ENCODE data around the gene ZBTB42.

DNA sequence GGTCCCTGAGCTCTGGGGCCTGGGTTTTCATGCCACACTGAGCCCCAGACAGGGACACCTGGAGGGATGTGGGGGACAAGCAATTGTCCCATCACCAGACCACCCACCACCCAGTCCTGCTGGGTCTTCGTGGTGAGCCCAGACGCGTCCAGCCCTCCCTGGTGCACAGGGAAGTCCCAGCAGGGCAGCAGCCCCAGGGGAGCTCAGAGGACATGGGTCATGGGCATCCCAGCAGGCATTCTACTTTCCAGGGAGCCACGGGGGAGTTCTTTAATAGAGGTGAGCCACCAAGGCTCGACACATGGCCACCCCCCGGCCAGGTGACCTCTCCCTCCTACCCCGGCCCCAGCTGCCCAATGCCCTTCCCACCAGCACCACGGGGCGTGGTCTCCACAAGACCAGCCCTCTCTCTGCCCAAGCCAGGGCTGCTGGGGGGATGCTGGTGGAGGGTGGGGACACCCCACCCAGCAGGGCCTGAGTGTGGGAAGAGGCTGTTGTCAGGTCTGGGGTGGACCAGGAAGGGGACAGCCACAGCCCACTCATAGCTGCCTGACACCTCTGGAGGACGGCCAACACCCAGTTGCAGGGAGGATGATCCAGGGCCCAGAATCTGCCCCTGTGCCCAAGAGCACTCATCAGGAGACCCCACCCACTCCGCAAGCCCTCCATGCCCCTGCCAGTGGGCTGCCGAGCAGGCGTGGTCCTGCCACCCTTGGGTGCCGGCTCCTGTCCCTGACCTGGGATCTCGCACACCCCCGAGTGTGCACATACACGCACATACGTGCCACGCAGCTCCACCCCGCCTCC lies 19.4 kb upstream of the ZBTB42 start:
- no peak for TF ChIP-seq TAF1 (IDR thresholded peaks at IDR 0.05; ENCODE audit: borderline replicate concordance, insufficient read depth, low read length)
- TF ChIP-seq SIN3A (IDR thresholded peaks at IDR 0.05; ENCODE audit: borderline replicate concordance, insufficient read depth, low read length), result no peak
- no peak for TF ChIP-seq POLR2AphosphoS5 (IDR thresholded peaks at IDR 0.05; ENCODE audit: low read depth, low read length)
- TF ChIP-seq, protein P1, sequence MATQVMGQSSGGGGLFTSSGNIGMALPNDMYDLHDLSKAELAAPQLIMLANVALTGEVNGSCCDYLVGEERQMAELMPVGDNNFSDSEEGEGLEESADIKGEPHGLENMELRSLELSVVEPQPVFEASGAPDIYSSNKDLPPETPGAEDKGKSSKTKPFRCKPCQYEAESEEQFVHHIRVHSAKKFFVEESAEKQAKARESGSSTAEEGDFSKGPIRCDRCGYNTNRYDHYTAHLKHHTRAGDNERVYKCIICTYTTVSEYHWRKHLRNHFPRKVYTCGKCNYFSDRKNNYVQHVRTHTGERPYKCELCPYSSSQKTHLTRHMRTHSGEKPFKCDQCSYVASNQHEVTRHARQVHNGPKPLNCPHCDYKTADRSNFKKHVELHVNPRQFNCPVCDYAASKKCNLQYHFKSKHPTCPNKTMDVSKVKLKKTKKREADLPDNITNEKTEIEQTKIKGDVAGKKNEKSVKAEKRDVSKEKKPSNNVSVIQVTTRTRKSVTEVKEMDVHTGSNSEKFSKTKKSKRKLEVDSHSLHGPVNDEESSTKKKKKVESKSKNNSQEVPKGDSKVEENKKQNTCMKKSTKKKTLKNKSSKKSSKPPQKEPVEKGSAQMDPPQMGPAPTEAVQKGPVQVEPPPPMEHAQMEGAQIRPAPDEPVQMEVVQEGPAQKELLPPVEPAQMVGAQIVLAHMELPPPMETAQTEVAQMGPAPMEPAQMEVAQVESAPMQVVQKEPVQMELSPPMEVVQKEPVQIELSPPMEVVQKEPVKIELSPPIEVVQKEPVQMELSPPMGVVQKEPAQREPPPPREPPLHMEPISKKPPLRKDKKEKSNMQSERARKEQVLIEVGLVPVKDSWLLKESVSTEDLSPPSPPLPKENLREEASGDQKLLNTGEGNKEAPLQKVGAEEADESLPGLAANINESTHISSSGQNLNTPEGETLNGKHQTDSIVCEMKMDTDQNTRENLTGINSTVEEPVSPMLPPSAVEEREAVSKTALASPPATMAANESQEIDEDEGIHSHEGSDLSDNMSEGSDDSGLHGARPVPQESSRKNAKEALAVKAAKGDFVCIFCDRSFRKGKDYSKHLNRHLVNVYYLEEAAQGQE (IDR thresholded peaks at IDR 0.05; ENCODE audit: insufficient read depth in 1 of 2, low read depth in 2 of 2, low read length in 2 of 2), result no peak
- no peak for TF ChIP-seq FOXP2 (optimal IDR thresholded peaks at IDR 0.05; ENCODE audit: borderline replicate concordance, extremely low read depth, extremely low read length, insufficient read depth)
